Heart left ventricle (tissue), 16 donors: Measurements from ENCODE around the gene KLB. TPM values are rescaled to one million over a fixed set of nuclear protein-coding genes. Genes with fewer than 3 reads are reported as not detected.

ENCODE experiments used
- ATAC-seq, 4 donors: fragments of 200-7000 bp; cut with Tn5 transposase; one replicate each; pipeline ENCODE4 v1.9.1; 2020 to 2022; ENCODE audit warnings: moderate library complexity in 4 of 4, mild to moderate bottlenecking in 3 of 4, moderate number of reproducible peaks in 1 of 4
- DNase-seq, 5 donors: peaks; one replicate each; pipeline ENCODE4 v3.0.0-alpha.2; 2020
- H3K27ac ChIP-seq, 12 donors: fragments of 200-600 bp; sonication (generic) in 4 of 12; one replicate each; pipeline versions ENCODE4 v1.5.0 to v1.8.0; 2016 to 2022; ENCODE audit warnings: mild to moderate bottlenecking in 2 of 12
- H3K27me3 ChIP-seq, 9 donors: fragments of 200-600 bp; sonication (generic) in 2 of 9; one replicate each; pipeline versions ENCODE4 v1.5.1 to v1.8.0; 2016 to 2022; ENCODE audit warnings: mild to moderate bottlenecking in 3 of 9
- H3K36me3 ChIP-seq, 9 donors: fragments of 200-600 bp; sonication (generic) in 2 of 9; one replicate each; pipeline versions ENCODE4 v1.5.0 to v1.8.0; 2018 to 2022; ENCODE audit warnings: mild to moderate bottlenecking in 2 of 9
- H3K4me1 ChIP-seq, 12 donors: fragments of 200-600 bp; sonication (generic) in 4 of 12; one replicate each; pipeline versions ENCODE4 v1.5.0 to v1.8.0; 2016 to 2022; ENCODE audit warnings: mild to moderate bottlenecking in 3 of 12
- H3K4me3 ChIP-seq, 12 donors: fragments of 200-600 bp; sonication (generic) in 4 of 12; one replicate each; pipeline versions ENCODE4 v1.5.0 to v1.8.0; 2017 to 2022; ENCODE audit warnings: mild to moderate bottlenecking in 9 of 12, moderate library complexity in 4 of 12
- H3K9me3 ChIP-seq, 12 donors: fragments of 200-600 bp; sonication (generic) in 4 of 12; one replicate each; pipeline versions ENCODE4 v1.5.0 to v1.8.0; 2016 to 2022; ENCODE audit warnings: mild to moderate bottlenecking in 1 of 12
- POLR2A ChIP-seq, 2 donors: fragments of 450-650 bp; IDR thresholded peaks; one replicate each; pipeline ENCODE4 v1.6.1; 2017; ENCODE audit warnings: antibody characterized with exemption in 2 of 2, mild to moderate bottlenecking in 2 of 2, moderate library complexity in 2 of 2
- WGBS, 4 donors: extraction: QIAGEN DNeasy Blood & Tissue Kit in 2 of 4; methylation state at CpG; one replicate each; pipeline versions ENCODE4 v1.1.5 to v1.1.7; 2013 to 2018; 5-methylcytosine and 5-hydroxymethylcytosine counted together
- intact Hi-C, 10 donors: fragments of 100-400 bp; cut with DNase I; formaldehyde crosslinking; loops; one replicate each; pipeline versions ENCODE4 v1.11.1 to v1.14.2; 2022
- polyA plus RNA-seq, 2 donors: library from polyadenylated mRNA; stranded (reverse); fragments of 200-250 nt; gene quantifications; one replicate each; pipeline ENCODE4 v1.2.3, GENCODE V29; 2013
- total RNA-seq, 9 donors: library from RNA; depleted of rRNA in 2 of 9; stranded (reverse); fragments of >200 nt in 2 of 9; fragmentation: NEBNext Ultra II Directional in 3 of 9; extraction: Animal tissue kit (Norgen Biotek cat#: 25700) in 3 of 9; gene quantifications; one replicate each; pipeline versions ENCODE4 v1.1.0 to v1.2.4, GENCODE V29; 2016 to 2023
- TF ChIP-seq, protein P1 (sequence below), 12 donors: fragments of 200-600 bp; sonication (generic) in 4 of 12; IDR thresholded peaks; one replicate each; pipeline versions ENCODE4 v1.5.0 to v1.8.0; 2018 to 2022; ENCODE audit warnings: antibody characterized with exemption in 12 of 12, mild to moderate bottlenecking in 5 of 12
- donor health status: ischemic (EF 13 %, LVEDD 7.1; RV severe dilation, severe dysfunction).
- donor health status: healthy with polysubstance abuse.
- donor health status: DM: no; HTN: yes; CAD: no.
- donor health status: DM: no; HTN: no; CAD: no.
- donor health status: ischemic (EF 25% LVEDD 6.9; RV normal size, moderate dysfunction).
- donor health status: ischemic (EF 25% LVEDD 5.7; RV mildly dilated, moderate dysfunction).
- donor health status: healthy.
- donor health status: DM: yes; HTN: yes; CAD: no.
- donor health status: ischemic (EF 35%, LVEDD 5.7; RV mildly dilated, moderate dysfunction).
- donor health status: nonischemic (EF 11% LVEDD 7.7; RV severe dilation, severe dysfunction).
- donor health status: DM: yes; HTN: yes; CAD: no.
- donor health status: PGD.
- donor health status: ischemic (EF 29% LVEDD 5.4; RV normal size, mild dysfunction).
- donor health status: nonischemic (EF 23%, LVEDD 6.1; RV moderate dilation, normal function).

Gene KLB
- total and polyA plus RNA-seq, 11 donors: 0.08 to 2.9 (median 0.15) TPM; not detected in 5

DNA sequence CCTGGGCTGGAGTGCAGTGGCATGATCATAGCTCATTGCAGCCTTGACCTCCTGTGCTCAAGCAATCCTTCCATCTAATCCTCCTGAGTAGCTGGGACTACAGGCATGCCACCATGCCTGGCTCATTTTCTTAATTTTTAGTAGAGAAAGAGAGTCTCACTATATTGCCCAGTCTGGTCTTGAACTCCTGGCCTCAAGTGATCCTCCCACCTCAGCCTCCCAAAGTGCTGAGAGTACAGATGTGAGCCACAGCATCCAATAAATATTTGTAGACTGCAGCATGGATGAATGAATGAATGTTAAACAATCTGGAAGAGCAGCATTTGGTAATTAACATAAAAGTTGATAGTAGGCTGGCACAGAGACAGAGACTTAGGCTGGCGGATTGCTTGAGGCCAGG is 20.0 kb downstream of the KLB start:
- H3K9me3 ChIP-seq: no peaks in the 10 kb centered on the region
- no peaks in the 10 kb centered on the region for H3K27me3 ChIP-seq
- DNase-seq (no peak), ATAC-seq (no peak)
- H3K27ac ChIP-seq: no peak overlapping the region
- intact Hi-C loops: no loop called here
- TF ChIP-seq POLR2A (IDR thresholded peaks at IDR 0.05): no peak
- TF ChIP-seq, protein P1, sequence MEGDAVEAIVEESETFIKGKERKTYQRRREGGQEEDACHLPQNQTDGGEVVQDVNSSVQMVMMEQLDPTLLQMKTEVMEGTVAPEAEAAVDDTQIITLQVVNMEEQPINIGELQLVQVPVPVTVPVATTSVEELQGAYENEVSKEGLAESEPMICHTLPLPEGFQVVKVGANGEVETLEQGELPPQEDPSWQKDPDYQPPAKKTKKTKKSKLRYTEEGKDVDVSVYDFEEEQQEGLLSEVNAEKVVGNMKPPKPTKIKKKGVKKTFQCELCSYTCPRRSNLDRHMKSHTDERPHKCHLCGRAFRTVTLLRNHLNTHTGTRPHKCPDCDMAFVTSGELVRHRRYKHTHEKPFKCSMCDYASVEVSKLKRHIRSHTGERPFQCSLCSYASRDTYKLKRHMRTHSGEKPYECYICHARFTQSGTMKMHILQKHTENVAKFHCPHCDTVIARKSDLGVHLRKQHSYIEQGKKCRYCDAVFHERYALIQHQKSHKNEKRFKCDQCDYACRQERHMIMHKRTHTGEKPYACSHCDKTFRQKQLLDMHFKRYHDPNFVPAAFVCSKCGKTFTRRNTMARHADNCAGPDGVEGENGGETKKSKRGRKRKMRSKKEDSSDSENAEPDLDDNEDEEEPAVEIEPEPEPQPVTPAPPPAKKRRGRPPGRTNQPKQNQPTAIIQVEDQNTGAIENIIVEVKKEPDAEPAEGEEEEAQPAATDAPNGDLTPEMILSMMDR (IDR thresholded peaks at IDR 0.05): no peak
- H3K36me3 ChIP-seq: no peaks in the 10 kb centered on the region
- H3K4me1 ChIP-seq: no peaks in the 10 kb centered on the region
- H3K4me3 ChIP-seq: no peak overlapping the region
- WGBS, 4 donors: 89 to 96% (median 95%) methylated on average over 1 of the region's 1 CpG

DNA sequence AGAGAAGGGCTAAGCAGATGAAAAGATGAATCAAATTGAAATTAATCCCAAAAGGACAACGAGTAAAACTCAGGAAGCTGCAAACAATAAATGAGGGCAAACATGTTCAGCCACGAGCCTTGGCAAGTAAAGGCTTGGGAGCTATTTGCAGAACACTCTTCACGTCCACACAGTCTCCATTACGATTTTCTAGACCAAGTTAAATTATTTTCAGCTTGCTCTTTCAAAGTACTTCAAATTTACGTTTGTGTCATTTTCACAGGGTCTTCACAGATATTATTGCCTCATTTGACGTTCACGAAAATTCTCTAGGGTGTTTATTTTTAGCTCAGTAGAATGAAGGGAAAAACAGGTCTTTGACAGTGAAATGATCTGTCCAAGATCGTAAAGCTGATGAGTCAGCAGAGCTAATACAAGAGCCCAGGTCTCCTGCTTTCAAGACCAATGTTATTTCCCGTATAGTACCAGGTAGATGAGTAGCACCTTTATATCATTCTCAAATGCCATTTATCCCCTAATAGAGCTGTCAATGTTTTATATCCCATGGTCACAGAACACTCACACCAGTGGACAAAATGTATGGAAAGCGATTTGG is 20.9 kb downstream of the KLB start:
- intact Hi-C loops: no loop called here
- no peak for DNase-seq

DNA sequence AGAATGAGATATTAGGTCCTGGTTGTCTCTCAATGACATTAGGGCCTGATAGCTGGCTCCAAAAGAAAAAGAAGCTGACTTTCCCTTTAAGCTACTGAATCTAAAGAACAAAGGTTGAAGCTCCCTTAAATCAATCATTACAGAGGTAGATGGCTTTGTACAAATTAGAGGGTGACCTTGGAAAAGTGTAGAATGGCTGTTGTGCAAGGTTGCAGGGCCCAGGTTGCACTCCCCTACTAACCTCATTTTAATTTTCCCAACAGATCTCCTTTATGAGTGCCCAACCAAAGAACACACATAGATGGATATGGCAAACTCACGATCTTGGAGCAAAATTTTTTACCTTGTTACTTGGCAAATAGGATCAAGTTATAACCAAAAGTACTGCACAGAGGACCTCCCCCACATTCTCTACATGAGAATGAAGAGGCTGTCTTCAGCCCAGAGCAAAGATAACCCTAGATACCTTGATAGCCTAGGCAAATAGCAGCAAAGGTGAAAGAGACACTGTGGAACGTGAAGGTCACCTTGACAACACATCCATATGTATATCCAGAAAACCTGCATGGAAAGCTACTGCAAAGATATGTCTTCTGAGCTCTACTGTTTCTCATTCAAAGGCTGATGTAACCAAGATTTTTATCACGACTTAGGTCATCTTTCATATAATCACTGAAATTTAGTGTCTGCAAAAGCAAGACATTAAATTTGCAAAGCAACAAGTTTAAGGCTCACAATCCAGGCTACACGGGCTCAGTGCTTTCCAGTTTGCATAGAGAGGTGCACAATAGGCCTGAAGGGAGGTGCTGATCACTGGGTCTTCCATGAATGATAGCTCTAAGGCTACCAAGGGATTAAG is 23.0 kb downstream of the KLB start:
- H3K36me3 ChIP-seq: no peaks in the 10 kb centered on the region
- H3K27ac ChIP-seq: no peak overlapping the region
- intact Hi-C loops: no loop called here
- no peaks in the 10 kb centered on the region for H3K27me3 ChIP-seq
- TF ChIP-seq, protein P1 (IDR thresholded peaks at IDR 0.05): no peak
- TF ChIP-seq POLR2A (IDR thresholded peaks at IDR 0.05): no peak
- H3K4me1 ChIP-seq: no peaks in the 10 kb centered on the region
- H3K4me3 ChIP-seq: no peak overlapping the region
- DNase-seq (no peak), ATAC-seq (no peak)
- no peaks in the 10 kb centered on the region for H3K9me3 ChIP-seq
- WGBS, 4 donors: 70 to 78% (median 75%) methylated on average over 4 of the region's 4 CpGs

More for the DNA sequence above, 20.9 kb downstream of the KLB start:
- Histone ChIP-seq H3K9me3 (no peaks in the 10 kb centered on the region), H3K4me3 (no peak overlapping the region), H3K27me3 (no peaks in the 10 kb centered on the region), H3K27ac (no peak overlapping the region), H3K4me1 (no peaks in the 10 kb centered on the region), H3K36me3 (no peaks in the 10 kb centered on the region)
- no peak for ATAC-seq
- WGBS, 4 donors: 62 to 68% (median 63%) methylated on average over 10 of the region's 10 CpGs
- TF ChIP-seq, protein P1 (IDR thresholded peaks at IDR 0.05): no peak
- TF ChIP-seq POLR2A (IDR thresholded peaks at IDR 0.05): no peak

DNA sequence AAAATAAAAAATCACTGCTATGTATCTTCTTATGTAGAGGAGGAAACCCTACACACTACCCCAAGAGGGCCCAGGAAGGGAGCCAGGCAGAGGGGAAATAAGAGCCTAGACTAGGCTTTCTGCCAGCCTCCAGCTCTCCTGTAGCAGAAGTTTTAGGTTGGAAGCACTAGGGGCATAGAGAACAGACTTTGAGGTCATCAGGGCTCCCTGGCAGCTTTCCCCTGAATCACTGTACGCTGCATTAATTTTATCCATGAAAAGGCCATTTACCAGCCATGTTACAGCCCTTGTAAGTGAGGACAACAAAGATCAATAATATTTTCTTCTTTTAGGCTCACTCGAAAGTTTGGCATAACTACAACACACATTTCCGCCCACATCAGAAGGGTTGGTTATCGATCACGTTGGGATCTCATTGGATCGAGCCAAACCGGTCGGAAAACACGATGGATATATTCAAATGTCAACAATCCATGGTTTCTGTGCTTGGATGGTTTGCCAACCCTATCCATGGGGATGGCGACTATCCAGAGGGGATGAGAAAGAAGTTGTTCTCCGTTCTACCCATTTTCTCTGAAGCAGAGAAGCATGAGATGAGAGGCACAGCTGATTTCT is 27.3 kb downstream of the KLB start:
- WGBS, 4 donors: 90 to 94% (median 91%) methylated on average over 11 of the region's 11 CpGs
- H3K4me3 ChIP-seq: no peak overlapping the region
- intact Hi-C loops: no loop called here
- H3K9me3 ChIP-seq: no peaks in the 10 kb centered on the region
- TF ChIP-seq POLR2A (IDR thresholded peaks at IDR 0.05): no peak
- TF ChIP-seq, protein P1 (IDR thresholded peaks at IDR 0.05): no peak
- ATAC-seq (no peak), DNase-seq (no peak)
- H3K27me3 ChIP-seq: peaks cover 0 to 4% (median 0%) of the 10 kb centered on the region in 9 donors
- H3K27ac ChIP-seq: no peak overlapping the region
- H3K36me3 ChIP-seq: no peaks in the 10 kb centered on the region
- no peaks in the 10 kb centered on the region for H3K4me1 ChIP-seq
